CD4-positive, alpha-beta T cell treated with Interferon gamma for 1 hour (primary cell): ENCODE measurements around the gene XYLT1.

ENCODE experiments used
- DNase-seq: peaks from one replicate; pipeline ENCODE4 v3.0.0-alpha.2; 2020

The XYLT1 gene

DNA sequence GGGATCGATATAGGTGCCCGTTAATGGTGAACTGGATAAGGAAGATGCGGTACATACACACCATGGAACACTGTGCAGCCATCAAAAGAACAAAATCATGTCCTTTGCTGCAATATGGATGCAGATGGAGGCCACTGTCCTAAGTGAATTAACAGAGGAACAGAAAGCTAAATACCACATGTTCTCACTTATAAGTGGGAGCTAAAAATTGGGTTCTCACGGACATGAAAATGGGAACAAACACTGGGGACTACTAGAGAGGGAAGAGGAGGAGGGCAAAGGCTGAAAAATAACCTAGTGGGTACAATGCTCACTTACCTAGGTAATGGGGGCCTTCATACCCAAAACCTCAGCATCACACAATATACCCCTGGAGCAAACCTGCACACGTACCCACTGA lies 302.6 kb downstream of the XYLT1 start:
- DNase-seq, result no peak

- DNase-seq, result no peak
Measured at GRCh38 chr16:17166095-17166494, 304.7 kb downstream of the XYLT1 start.

GRCh38 chr16:17162560-17162959 lies 308.2 kb downstream of the XYLT1 start:
- DNase-seq, result no peak

DNA sequence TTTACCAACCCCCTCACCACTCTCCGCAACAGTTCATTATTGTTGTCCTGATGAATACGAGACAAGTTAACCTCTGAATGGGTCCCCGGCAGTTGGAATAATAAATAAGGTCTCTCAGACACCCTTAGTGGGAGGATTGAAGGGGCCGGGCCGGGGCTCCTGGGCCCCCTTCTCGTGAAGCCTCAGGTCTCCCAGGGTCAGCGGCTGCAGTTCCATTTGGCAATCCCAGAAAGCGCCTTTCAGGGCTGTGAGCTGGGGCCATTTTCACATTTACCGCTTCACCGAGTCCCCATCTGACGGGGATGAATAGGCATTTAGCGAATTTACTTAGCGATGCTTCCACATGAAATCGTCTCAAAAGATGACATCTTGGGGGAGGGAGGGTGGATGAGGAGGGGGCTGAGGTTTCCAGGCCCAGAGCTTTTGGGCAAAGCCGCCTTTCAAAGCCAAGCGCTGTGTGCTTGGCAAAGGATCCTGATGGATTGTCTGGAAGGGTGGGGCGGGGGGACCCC lies 309.8 kb downstream of the XYLT1 start:
- DNase-seq, result no peak

- no peak for DNase-seq
Measured at GRCh38 chr16:17160285-17160853, 310.4 kb downstream of the XYLT1 start.

GRCh38 chr16:17159617-17160016 lies 311.1 kb downstream of the XYLT1 start:
- no peak for DNase-seq

DNA sequence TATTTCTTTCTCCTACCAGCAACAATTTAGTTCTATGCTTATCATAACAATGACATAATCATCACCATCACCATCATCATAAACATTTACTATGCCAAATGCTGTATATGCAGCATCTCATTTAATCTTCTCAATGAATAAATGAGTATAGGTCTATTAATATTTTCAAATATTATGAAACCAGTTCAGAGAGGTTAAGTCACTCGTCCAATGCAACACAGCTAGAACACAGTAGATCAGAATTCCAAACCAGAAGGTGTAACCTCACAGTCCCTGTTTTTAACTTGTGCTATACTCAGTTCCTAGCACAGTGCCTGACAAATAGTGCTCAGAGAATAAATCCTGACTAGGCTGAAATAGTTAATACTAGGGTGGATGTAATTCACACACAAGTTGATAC lies 314.8 kb downstream of the XYLT1 start:
- DNase-seq, result no peak

GRCh38 chr16:17155485-17155884 lies 315.3 kb downstream of the XYLT1 start:
- DNase-seq, result no peak

GRCh38 chr16:17154981-17155380 lies 315.8 kb downstream of the XYLT1 start:
- DNase-seq, result peak; percentile 25

GRCh38 chr16:17152311-17152710 lies 318.4 kb downstream of the XYLT1 start:
- DNase-seq, result no peak

- DNase-seq, result no peak
Measured at GRCh38 chr16:17151335-17151734, 319.4 kb downstream of the XYLT1 start.

GRCh38 chr16:17149904-17150483 lies 320.8 kb downstream of the XYLT1 start:
- DNase-seq, result no peak

DNA sequence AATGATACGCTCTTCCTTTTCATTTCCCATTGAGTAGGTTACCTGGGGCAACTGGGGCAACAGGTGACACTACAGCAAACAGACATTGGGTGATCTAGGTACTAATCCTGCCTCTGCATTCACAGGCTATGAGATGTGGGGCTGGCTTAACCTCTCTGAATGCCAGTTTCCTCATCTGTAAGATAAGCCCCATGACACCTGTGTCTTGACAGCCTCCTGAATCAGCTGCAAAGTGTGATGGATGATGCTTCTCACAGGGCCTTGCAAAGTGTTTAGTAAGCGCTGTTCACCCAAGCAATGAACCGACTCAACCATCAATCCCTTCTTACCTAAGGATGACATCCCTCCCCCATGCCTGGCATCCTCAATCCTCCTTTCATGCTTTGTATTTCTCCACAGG lies 322.8 kb downstream of the XYLT1 start:
- DNase-seq, result no peak

DNA sequence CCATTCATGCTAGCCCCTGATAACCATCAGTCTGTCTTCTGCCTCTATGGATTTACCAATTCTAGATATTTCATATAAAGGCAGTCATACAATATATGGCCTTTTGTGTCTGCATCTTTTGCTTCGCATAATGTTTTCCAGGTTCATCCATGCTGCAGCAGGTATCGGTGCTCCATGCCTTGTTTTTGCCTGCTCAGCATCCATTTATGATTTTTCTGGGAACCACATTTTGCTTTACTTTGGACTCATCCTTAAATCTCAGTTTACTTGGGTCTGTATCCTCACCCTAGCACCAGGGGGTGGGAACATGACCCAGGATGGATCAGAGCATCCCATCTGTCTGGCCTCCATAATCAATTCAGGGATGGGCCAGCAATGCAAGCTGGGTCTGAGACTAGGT lies 325.7 kb downstream of the XYLT1 start:
- DNase-seq, result no peak

DNA sequence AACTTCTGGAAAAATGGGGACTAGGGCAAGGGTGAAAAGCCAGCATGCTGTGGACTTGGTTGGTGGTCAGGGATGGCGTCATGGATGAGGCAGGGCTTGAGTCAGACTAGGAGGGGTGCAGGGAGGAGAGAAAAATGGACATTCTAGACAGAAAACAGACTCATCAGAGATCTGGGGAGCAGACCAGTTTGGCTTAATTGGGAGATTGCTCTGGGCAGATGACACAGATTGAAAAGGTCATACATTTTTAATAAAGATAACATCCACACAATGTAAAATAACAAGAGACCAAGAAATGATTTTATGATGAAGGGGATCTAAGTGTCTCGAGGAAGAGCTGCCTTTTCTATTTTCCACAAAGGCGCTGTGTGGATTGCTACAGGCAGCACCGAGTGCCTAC lies 326.3 kb downstream of the XYLT1 start:
- DNase-seq, result no peak

- DNase-seq, result no peak
Measured at GRCh38 chr16:17143546-17144419, 327.0 kb downstream of the XYLT1 start.

DNA sequence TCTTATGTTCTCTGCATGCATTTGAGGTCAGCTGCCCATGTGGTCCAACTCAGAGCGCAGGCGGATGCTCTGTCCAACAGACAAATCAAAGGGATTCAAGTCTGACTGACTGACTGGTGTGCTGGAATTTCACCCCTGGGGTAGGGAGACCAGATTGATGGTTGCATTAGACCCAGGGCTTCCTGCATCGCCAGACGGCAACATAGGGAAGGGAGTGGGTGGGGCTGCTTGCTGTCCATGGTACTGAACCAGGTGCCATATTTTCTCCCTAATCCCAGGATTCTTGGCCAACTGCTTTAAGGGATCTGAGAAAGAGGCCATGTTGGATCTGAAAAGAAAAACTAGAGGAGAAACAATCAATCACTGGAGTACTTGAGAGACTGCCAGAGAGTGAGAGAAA lies 332.0 kb downstream of the XYLT1 start:
- no peak for DNase-seq

GRCh38 chr16:17135439-17135838 lies 335.3 kb downstream of the XYLT1 start:
- DNase-seq, result no peak

DNA sequence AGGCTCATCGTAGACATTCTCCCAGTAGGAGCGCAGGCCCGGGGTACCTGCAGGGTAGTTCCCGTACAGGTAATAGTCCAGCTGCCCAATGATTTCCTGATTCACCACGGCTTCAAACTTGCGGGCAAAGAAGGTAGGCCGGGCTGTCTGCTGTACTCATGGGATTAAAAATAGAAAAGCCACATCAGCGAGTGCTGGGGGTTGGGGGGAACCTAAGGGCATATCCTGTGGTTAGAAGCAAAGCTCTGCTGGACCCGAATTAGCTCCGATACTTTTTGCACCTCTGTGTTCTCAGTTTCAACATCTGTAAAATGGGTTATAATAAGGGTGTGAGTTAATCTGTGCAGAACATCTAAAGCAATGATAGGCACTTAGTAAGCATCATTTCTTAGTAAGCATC lies 336.2 kb downstream of the XYLT1 start:
- no peak for DNase-seq

GRCh38 chr16:17133851-17134250 lies 336.9 kb downstream of the XYLT1 start:
- no peak for DNase-seq

- DNase-seq, result no peak
Measured at GRCh38 chr16:17131351-17131750, 339.4 kb downstream of the XYLT1 start.

GRCh38 chr16:17130733-17131132 lies 340.0 kb downstream of the XYLT1 start:
- no peak for DNase-seq

GRCh38 chr16:17129971-17130370 lies 340.8 kb downstream of the XYLT1 start:
- no peak for DNase-seq

GRCh38 chr16:17128791-17129190 lies 342.0 kb downstream of the XYLT1 start:
- no peak for DNase-seq
